HL-60/S4 treated with phorbol 12-myristate 13-acetate at 8.2 ng/mL for 4 days and 3 days (cell line): ENCODE data around the gene DIP2C.

Source experiments
- in situ Hi-C: fragments of 300-500 bp; cut with MboI; formaldehyde crosslinking; loops from 2 replicates; pipeline ENCODE4 v1.15.0; 2022; ENCODE audit warnings: low sequenced_read_pairs

DIP2C gene

GRCh38 chr10:299512-299911, 390.0 kb downstream of the DIP2C start:
- in situ Hi-C loops = no loop called here

DNA sequence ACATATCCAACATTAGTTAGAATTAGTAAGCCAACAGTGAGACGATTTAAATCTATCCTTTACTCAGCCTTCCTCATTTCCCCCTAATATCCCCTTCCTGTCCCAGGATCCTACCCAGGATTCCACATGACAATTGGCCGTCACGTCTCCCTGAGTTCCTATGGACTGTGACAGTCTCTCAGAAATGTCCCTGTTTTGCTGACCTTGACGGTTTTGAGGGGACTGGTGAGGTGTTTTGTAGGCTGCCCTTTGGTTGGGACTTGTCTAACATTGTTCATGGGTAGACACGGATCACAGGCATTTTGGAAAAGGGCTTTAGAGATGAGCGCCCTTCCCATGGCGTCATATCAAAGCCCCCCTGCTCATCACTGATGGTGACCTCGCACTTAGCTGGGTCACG, 391.4 kb downstream of the DIP2C start:
- in situ Hi-C loops = no loop called here

GRCh38 chr10:297567-297966, 391.9 kb downstream of the DIP2C start:
- in situ Hi-C loops = no loop called here

- in situ Hi-C loops = no loop called here
Observed at GRCh38 chr10:293636-294035, 395.8 kb downstream of the DIP2C start.

GRCh38 chr10:290026-290725, 399.3 kb downstream of the DIP2C start:
- in situ Hi-C loops = no loop called here

DNA sequence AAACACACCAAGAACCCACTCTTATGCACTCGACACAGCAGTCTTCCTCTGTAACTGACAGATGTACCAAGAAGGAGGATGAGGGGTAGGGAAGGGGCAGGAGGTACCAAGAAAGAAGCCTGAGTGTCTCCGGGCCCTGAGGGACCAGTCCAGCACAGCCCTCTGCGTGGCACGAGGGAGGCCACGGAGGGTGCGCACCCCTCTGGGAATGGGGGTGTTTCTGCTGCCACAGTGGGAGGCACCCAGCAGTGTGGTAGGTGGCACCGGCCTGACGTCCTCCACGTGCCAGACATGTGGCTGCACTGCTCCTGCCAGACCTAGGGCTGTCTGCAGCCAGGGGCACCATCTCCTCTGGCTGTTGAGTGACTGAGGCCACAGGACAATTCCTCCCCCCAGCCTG, 399.9 kb downstream of the DIP2C start:
- in situ Hi-C loops = no loop called here

GRCh38 chr10:288316-289200, 400.9 kb downstream of the DIP2C start:
- in situ Hi-C loops = no loop called here

DNA sequence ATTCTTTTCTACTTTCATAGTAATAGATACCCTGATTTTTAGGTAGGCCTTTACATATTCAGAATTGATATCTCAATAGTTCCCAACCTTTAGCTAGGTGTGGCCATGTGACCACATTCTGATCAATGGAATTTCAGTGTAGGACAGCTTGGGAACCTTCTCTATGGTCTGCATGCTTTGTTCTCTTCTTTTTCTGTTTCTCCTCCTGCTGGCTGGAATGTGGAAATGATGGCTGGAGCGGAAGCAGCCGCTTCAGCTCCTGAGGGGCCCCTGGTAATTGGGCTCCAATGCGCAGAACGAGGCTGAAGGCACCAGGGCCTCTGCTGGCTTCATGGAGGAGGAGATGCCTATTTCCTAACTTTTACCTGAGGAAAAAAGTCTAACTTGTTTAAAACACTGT, 401.7 kb downstream of the DIP2C start:
- in situ Hi-C loops = no loop called here

- in situ Hi-C loops = no loop called here
Observed at GRCh38 chr10:287026-287709, 402.3 kb downstream of the DIP2C start.

DNA sequence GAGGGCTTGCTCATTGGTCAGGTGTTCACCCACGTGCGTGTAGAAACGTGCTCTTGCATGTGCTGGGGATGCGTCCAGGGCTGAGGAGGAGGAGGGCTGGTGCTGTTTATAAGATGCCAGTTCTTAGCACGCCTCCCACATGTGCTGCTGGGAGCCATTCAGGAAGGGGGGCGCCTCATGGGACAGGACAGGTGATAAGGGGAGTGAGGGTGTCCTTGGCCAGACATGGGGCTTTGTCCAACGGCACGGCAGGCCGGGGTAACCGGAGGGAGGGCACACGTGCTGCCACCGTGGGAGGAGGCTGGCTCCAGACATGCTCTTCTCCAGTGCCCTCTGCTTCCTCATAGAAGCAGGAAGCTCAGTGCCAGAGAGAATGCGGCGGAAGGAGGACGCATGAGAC, 404.3 kb downstream of the DIP2C start:
- in situ Hi-C loops = no loop called here

DNA sequence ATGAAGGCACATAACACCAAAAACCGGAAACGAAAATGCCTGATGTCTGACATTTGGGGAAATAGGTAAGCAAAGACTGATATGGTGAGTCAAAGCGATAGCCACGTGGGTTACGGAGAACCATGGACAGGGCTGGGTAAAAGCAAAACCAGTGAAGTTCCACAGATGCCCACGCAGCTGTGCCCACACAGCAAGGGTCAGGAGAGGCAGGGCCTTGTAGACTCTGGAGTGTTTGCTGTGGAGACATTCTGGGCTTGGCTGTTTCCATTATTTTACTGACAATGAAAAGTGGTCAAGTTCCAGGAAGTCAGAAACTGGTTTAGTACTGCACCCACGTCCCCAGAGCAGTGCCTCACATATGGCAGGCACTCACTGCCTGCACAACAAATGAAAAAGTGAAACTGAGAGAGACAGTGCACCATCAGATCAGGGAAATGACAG, 405.5 kb downstream of the DIP2C start:
- in situ Hi-C loops = no loop called here

GRCh38 chr10:283140-283479, 406.4 kb downstream of the DIP2C start:
- in situ Hi-C loops = no loop called here

GRCh38 chr10:282294-283139, 407.0 kb downstream of the DIP2C start:
- in situ Hi-C loops = no loop called here

GRCh38 chr10:279655-280054, 409.8 kb downstream of the DIP2C start:
- in situ Hi-C loops = no loop called here

- in situ Hi-C loops = no loop called here
Observed at GRCh38 chr10:279232-279631, 410.2 kb downstream of the DIP2C start.

GRCh38 chr10:278707-279106, 410.8 kb downstream of the DIP2C start:
- in situ Hi-C loops = no loop called here

GRCh38 chr10:277963-278362, 411.5 kb downstream of the DIP2C start:
- in situ Hi-C loops = no loop called here

- in situ Hi-C loops = no loop called here
Observed at GRCh38 chr10:275680-276079, 413.8 kb downstream of the DIP2C start.

GRCh38 chr10:274866-275265, 414.6 kb downstream of the DIP2C start:
- in situ Hi-C loops = no loop called here

DNA sequence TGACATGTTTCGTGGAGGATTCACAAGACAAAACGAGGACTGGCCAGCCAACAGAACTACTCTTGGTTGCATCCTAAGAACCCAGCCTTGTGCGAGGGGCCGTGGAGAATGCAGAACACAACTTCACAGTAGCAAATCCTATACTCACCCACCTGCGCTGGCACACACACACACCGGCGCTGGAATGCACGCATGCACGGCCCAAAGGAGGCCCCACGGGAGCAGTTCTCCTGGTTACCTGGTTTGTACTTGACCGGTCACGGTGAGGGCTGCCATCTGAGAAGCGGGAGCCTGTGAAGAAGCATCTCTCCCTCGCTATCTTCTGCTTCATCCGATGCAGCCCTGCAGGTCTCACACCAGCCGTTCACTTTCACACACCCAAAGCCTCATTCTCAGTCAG, 416.4 kb downstream of the DIP2C start:
- in situ Hi-C loops = no loop called here

- in situ Hi-C loops = no loop called here
Observed at GRCh38 chr10:271722-272121, 417.7 kb downstream of the DIP2C start.
